Mesothelial cell of epicardium (in vitro differentiated cells): ENCODE data around the gene KRT74. TPM values are rescaled to one million over a fixed set of nuclear protein-coding genes. Genes with fewer than 3 reads are reported as not detected.
A peak's percentile ranks its signal among the peaks of the same experiment; 100 is the strongest.

Source experiments
- DNase-seq, 2 experiments: peaks; one replicate each; pipeline ENCODE4 v3.0.0; 2021; ENCODE audit warnings: low spot score in 2 of 2; ENCODE audit not compliant: unreplicated experiment in 2 of 2
- H3K27ac Mint-ChIP-seq: 2 replicates; pipeline ENCODE4 v1.8.0; 2021; ENCODE audit warnings: mixed read lengths
- H3K27me3 Mint-ChIP-seq: 2 replicates; pipeline ENCODE4 v1.8.0; 2021; ENCODE audit warnings: low read depth, mixed read lengths
- H3K36me3 Mint-ChIP-seq: 2 replicates; pipeline ENCODE4 v1.8.0; 2021; ENCODE audit warnings: mixed read lengths
- H3K4me1 Mint-ChIP-seq: 2 replicates; pipeline ENCODE4 v1.8.0; 2021; ENCODE audit warnings: mixed read lengths
- H3K4me3 Mint-ChIP-seq: 2 replicates; pipeline ENCODE4 v1.8.0; 2021; ENCODE audit warnings: mild to moderate bottlenecking, moderate library complexity, mixed read lengths
- H3K9me3 Mint-ChIP-seq: 2 replicates; pipeline ENCODE4 v1.8.0; 2021; ENCODE audit warnings: mixed read lengths
- CTCF ChIP-seq: fragments of 200-600 bp; sonication (generic); IDR thresholded peaks from one replicate; pipeline ENCODE4 v1.5.0; 2021; ENCODE audit warnings: antibody characterized with exemption; ENCODE audit not compliant: unreplicated experiment
- total RNA-seq: library from RNA; stranded (reverse); gene quantifications from 3 replicates; pipeline ENCODE4 v1.2.1, GENCODE V29; 2021

The KRT74 gene
- total RNA-seq, 1 donor from 2014 or later, result not detected

GRCh38 chr12:52527121-52527800, 46.4 kb downstream of the KRT74 start:
- TF ChIP-seq CTCF, result no peak
- Mint-ChIP-seq H3K36me3 (no peaks in the 10 kb centered on the region), H3K4me1 (peaks cover 22% of the 10 kb centered on the region), H3K4me3 (no peak overlapping the region), H3K27me3 (peaks cover 3% of the 10 kb centered on the region), H3K27ac (no peak overlapping the region), H3K9me3 (no peaks in the 10 kb centered on the region)
- peak in 1 of 2 experiments; percentile 24 for DNase-seq

- peak in 1 of 2 experiments; percentile 25 for DNase-seq
- no peak overlapping the region for H3K4me3 Mint-ChIP-seq
- H3K27ac Mint-ChIP-seq, result no peak overlapping the region
- H3K36me3 Mint-ChIP-seq, result no peaks in the 10 kb centered on the region
- H3K27me3 Mint-ChIP-seq, result peaks cover 3% of the 10 kb centered on the region
- no peak for TF ChIP-seq CTCF
- H3K4me1 Mint-ChIP-seq, result peaks cover 30% of the 10 kb centered on the region
- no peaks in the 10 kb centered on the region for H3K9me3 Mint-ChIP-seq
Observed at GRCh38 chr12:52526511-52526951, 47.1 kb downstream of the KRT74 start.

- Mint-ChIP-seq H3K9me3 (no peaks in the 10 kb centered on the region), H3K36me3 (no peaks in the 10 kb centered on the region), H3K4me3 (no peak overlapping the region), H3K27ac (no peak overlapping the region), H3K4me1 (peaks cover 32% of the 10 kb centered on the region), H3K27me3 (peaks cover 3% of the 10 kb centered on the region)
- no peak for TF ChIP-seq CTCF
- DNase-seq, result peak in 1 of 2 experiments; percentile 34
Observed at GRCh38 chr12:52525661-52526499, 47.8 kb downstream of the KRT74 start.

- no peak overlapping the region for H3K4me3 Mint-ChIP-seq
- peak in 1 of 2 experiments; percentile 34 for DNase-seq
- no peaks in the 10 kb centered on the region for H3K9me3 Mint-ChIP-seq
- H3K4me1 Mint-ChIP-seq, result peaks cover 32% of the 10 kb centered on the region
- no peaks in the 10 kb centered on the region for H3K36me3 Mint-ChIP-seq
- no peak for TF ChIP-seq CTCF
- peaks cover 7% of the 10 kb centered on the region for H3K27me3 Mint-ChIP-seq
- peak overlapping the region; percentile 66 for H3K27ac Mint-ChIP-seq
Observed at GRCh38 chr12:52524898-52525591, 48.6 kb downstream of the KRT74 start.

- DNase-seq, result peak in 1 of 2 experiments; percentile 36
- no peaks in the 10 kb centered on the region for H3K36me3 Mint-ChIP-seq
- H3K27ac Mint-ChIP-seq, result peak overlapping the region; percentile 66
- no peak for TF ChIP-seq CTCF
- H3K4me3 Mint-ChIP-seq, result no peak overlapping the region
- H3K9me3 Mint-ChIP-seq, result no peaks in the 10 kb centered on the region
- peaks cover 4% of the 10 kb centered on the region for H3K27me3 Mint-ChIP-seq
- H3K4me1 Mint-ChIP-seq, result peaks cover 32% of the 10 kb centered on the region
Observed at GRCh38 chr12:52524241-52524897, 49.3 kb downstream of the KRT74 start.
